ENCODE results near the gene FBN3.

DNA sequence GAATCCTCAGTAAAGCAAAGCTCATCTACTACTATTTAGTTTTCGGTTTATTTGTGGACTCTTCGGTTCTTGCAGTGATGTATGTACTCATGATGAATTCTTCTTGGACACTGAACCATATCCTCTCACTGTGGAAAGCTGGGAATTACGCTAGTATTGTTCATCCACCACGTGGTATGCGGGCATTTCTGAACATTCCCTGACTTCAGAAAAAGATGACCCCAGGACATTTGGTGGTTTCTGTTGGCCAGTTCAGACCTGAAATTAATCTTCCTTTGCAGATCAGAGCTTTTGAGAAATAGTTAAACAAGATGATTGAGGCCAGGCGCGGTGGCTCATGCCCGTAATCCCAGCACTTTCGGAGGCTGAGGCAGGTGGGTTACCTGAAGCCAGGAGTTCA is 25.3 kb upstream of the FBN3 start:
- TF ChIP-seq POLR2A (IDR thresholded peaks at IDR 0.05), result no peak
- TF ChIP-seq, protein P1, sequence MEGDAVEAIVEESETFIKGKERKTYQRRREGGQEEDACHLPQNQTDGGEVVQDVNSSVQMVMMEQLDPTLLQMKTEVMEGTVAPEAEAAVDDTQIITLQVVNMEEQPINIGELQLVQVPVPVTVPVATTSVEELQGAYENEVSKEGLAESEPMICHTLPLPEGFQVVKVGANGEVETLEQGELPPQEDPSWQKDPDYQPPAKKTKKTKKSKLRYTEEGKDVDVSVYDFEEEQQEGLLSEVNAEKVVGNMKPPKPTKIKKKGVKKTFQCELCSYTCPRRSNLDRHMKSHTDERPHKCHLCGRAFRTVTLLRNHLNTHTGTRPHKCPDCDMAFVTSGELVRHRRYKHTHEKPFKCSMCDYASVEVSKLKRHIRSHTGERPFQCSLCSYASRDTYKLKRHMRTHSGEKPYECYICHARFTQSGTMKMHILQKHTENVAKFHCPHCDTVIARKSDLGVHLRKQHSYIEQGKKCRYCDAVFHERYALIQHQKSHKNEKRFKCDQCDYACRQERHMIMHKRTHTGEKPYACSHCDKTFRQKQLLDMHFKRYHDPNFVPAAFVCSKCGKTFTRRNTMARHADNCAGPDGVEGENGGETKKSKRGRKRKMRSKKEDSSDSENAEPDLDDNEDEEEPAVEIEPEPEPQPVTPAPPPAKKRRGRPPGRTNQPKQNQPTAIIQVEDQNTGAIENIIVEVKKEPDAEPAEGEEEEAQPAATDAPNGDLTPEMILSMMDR (IDR thresholded peaks at IDR 0.05), result no peak

Measured in heart left ventricle (tissue), 13 donors.